Embryonic facial prominence (tissue), 1 donor: ENCODE data around the gene FLT3.
"Not testable (repeated sequence)": the region's sequence is repeated elsewhere in the genome, so short reads cannot be mapped to it uniquely, and the experiment has no call there.

Experiments
- DNase-seq: peaks from one replicate; pipeline ENCODE4 v3.0.0-alpha.2; 2016; ENCODE audit errors: extremely low spot score

Gene FLT3

DNA sequence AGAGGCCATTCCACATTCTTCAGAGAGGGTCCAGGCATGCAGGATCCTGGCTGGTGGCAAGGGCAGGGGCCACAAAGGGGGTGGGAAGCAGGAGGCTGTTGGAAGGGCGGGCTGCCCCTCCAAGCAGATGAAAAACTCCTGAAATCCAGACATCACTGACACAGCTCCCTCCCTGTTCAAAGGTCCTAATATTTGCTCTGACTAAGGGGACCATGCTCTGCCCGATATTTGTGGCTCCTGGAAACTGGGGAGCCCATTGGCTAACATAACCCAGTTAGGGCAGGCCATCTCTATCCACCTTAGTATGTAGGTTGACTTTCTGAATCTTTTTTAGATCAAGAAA, 127.9 kb downstream of the FLT3 start:
- DNase-seq, result no peak

DNA sequence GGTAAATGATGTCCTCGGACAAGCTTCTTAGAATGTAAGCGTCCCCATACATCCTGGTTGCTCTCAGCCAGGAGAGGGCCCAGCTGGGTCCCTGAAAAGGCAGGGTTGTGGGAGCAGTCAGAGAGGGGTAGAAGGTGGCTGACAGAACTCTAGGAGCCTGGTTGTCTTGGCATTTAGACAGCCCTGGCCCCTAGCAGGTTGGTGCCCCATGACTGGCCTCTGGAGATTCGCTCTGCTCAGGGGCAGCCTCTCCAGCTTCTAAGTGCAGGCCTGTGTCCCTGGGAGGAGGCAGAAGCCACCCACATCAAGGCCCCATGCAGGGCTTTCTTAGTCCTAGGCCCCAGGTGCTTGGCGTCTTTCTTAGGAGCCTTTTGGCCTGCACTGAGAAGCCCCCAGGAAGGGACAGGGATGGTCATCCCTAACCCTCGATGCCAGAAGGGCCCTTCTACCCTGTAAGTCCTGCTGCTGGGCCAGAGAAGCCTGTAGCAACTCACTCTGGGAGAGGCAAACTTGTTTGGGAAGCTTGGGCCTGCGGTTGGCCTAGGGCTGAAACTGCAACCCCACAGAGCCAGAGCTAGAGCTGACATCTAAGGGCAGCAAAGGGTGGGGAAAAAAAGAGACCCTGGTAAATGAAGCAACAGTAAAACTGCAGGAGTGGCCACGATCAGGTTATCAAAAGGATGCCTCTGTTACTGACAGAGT, 128.4 kb downstream of the FLT3 start:
- no peak for DNase-seq

DNA sequence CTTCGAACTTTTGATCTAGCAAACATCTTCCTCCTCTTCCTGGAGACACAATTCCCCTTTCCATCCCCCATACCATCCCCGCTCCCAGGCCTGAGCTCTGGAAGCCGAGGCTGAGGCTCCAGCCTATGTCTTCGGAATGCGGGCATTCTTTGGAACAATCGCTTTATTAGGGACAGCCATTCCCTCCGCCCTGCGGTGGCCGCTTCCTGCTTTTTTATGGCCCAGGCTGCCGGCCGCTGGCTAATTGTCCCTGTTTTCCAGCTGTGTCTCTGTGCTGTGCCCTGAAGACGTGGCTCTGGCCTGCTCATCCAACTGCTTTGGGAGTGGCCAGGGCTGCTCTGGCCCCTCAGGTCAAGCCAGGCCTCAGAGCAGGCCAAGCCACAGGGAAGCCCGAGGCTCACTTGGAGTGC, 129.1 kb downstream of the FLT3 start:
- DNase-seq, result no peak

DNA sequence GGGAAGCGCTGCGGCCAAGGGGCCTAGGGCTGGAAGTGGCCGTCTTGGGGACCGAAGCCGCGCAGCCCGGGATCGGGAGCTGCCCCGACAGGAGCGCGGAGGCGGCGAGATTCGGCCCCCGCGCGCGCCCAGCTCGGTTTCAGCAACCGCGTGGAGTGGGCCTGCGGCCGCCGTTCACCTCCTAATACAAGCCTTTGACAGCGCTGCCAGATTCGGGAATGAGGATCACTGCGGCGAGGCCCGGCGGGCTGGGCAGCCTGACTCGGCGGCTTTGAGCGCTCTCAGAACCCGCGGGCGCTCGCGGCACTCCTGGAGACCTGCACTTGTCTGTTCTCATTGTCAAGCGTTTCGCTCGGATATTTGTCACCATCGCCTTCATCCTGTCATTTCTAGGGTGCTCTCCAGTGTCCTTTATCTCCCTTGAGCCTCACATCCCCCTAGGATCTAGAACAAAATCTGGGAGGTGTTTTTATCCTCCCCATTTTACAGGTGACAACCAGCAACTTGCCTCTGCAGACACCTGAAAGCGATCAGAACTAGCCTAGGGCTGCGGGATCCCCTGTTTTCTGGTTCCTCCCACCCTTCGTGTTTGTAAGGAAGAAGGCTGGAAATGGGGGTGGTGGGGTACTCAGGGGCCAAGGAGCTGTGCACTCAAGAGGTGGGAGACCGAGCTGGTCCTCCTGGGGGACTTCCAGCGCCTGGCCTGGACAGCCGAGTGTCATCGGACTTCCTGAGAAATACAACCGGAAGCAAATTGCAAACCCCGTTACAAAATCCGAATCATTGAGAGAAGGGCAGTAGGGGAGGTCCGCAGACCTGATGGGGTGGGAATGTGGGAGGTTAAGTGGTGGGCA, 129.8 kb downstream of the FLT3 start:
- DNase-seq, result no peak

DNA sequence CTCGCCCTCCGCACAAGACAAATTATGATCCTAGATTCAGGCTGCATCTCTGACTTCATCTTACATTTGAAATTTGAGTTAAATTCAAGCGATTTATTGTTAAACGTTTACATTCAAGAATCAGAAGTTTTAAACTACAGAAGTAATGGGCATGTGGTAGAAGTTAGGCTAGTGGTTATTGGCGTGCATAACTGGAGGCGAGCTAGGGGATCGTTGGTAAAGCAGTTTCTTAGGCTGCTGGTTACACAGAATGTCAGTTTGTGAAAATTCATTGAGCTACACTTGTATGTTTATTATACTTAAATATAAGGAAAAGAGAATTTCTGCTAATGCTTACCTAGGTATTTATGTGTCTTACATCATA, 130.5 kb downstream of the FLT3 start:
- no peak for DNase-seq

DNA sequence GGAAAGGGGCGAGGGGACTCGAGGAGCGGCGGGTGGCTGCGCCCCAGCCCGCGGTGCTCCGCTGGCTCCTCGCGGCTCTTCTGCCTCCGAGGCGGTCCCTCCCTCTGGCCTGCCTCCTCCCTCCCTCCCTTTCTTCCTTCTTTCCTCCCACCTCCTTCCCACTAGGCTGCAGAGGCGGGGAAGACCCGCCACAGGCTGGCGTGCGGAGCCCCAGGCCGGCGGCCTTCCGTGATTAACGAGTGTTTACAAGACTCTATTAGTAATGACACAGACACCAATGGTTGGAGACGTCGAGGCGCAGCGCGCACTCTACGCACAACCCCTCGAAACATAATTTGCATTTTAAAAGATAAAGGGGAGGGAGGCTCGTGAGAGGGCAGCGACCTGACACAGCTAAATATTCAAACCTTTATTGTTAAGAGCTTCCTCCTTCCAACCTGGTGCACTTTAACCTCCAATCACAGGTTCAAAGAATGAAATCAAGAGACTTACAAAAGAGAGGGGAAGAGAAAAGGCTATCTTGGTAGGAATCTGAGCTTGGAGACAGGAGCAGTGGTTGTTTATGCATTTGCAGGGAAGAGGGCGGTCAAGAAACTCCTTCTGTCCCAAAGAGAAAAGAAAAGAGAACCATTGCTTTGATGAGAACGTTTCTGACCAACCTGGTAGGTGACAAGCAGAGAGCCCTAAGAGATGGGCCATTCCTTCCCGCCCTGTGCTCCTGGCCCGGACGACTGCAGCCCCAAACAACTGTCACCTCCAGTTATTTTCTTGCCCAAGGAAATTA, 131.1 kb downstream of the FLT3 start, which contains the start of gene CDX2:
CDX2 (minus strand) TSS at position 234 of the 784 bp plus-strand sequence. CDS start 309 bp downstream, outside the sequence.
- no peak for DNase-seq

DNA sequence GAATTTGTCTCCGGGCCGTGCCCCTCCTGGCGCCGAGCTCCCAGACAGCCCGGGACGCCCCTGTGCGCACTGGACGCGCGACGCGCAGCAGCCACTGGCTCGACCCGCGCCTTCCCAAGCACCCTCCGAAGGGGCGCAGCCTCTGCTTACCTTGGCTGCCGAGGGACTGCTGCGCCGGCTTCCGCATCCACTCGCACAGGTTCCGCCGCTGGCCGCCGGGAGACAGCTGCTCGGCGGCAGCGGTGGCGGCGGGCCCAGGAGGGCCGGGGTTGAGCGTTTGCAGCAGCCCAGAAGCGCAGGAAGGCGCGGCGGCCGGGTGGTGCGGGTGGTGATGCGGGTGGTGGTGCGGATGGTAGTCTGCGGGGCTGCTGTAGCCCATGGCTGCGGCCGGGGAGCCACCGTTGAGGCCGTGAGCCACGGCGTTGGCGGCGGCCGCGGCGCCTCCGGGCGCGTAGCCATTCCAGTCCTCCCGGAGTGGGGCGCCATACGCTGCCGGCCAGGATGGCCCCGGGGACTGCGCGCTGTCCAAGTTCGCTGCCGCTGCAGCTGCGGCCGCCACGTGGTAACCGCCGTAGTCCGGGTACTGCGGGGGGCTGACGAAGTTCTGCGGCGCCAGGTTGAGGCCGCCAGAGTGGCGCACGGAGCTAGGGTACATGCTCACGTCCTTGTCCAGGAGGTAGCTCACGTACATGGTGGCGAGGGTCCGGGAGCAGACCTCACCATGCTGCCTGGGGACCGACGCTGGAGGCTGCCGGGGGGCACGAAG, 131.9 kb downstream of the FLT3 start:
- no peak for DNase-seq

DNA sequence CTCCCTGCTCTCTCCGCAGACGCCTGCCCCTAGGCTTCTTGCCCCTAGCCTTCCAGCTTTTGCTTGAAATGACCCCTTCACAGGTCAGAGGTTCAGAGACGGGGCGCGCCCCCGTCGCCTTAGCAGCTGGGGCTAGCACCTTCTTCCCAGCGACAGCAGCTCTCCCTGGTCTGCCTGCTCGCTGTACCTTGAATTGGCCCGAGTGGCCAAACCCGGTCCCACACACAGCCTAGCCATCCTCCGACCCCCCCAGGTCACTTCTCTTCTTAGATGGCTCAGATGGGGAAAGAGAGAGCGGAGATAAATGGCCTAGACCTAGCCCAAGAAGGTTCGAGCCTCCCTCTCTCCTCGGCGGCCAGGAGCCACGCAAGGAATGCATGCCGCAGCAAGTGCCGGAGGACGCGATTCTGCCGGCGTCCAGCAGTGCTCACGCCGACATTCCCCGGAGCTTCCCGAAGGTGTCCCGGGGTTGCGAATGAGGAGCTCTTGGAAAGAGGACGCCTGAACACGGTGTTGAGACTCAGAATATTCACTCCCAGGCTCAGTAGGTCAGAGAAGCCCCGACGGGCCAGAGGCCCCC, 132.6 kb downstream of the FLT3 start:
- no peak for DNase-seq

DNA sequence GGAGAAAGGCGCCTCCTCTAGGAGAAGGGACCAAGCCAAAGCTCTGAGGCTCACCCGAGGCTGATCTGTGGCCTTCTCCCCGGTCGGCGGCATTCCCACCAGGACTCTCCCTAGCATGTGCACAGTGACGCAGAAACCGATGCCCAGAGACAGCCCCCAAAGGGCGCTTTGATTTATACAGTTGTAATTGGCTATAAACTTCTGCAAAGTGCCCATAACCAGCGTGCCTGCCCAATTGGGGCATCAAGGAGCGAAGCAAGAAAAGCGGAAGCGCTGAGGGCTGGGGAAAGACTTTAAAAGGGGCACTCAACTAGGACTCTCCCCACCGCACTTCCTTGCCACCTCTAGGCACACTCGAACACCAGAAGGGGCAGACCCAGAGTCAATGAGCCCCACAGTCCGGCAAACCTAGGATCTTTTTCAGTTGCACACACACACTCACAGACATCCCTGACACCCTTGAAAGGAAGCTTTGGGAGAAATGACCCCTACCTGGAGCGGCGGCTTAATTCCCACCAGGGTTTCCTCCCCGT, 133.1 kb downstream of the FLT3 start:
- no peak for DNase-seq

DNA sequence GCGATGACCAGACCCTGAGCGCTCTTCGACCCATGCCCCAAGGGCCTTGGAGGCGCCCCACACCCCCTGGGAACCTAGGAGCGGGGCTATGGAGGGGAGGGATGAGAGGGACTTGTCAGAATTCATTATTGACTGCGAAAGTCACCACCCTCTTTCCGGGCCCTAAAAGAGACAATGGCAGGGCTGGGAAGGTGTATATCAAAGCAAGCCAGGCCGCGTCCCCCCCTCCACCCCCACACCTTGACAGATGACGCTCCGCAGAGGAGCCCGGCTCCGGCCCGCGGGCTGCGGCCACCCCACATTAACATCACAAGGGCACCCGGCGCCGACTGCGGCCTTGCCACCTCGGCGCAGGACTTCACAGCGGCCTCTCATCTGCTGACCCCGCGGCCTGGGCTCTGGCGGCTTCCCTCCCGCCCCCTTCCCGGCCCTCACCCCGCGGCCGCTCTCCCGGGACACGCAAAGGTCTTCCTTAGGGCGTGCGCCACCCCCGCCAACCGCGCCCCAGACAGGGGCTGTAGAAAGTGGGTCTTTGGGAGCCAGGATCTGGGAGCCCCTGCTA, 133.7 kb downstream of the FLT3 start:
- no peak for DNase-seq

DNA sequence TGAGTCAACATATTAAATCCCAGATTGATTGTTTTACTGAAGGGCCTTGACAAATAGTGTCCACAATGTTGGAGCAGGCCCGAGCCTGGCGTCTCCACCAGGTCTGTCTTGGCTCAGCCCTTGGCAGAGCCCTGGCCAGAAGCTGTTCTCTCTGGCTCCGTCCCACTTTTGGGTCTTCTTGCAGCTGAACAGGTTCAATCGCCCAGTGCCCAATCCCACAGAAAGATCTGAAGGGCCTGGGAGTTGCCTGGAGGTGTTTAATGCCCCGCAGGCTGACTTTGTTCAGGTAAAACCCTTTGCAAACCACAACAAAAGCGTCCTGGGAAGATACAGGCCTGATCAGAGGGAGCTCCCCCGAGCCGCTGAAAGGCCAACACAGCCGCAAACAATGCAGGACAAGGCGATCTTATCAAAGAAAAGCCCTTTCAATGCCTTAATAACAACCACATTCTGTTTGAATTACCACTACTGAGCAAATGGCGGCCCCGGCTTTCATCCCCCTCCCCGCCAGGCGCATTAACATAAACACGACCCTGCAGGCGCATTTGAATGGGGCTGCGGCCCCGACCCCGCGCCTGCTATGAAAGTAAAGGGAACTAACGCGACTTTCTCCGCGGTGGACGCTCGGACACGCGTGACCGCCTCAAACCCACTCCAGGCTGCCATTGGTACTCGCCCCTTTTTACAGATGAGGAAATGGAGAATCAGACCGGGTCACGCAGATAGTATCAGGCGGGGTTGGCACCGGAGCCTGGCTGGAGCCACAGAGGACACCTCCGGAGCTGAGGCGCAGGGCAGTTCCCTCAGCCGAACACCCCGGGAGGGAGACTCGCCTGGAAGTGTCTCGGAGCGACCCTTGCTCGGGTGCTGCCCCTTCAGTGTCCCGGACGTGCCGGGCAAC, 134.4 kb downstream of the FLT3 start:
- no peak for DNase-seq

DNA sequence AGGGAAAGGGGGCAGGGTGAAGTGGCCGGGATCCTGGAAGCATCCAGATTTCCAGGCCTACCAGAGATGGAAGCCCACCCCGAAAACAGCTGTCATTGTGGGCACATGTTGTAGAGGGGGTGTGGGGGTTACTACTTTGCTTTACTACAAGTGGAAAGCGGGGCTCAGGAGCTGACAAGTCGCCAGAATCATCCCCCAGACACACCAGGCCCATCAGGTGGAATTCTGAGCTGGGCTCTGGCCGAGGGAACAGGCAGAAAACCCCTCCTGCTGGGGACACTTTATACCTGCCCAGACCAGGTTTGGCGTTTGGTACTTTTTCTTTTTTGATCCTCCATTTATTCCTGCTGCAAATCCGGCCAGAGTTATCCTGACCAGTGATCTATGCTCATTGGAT, 135.0 kb downstream of the FLT3 start:
- no peak for DNase-seq

DNA sequence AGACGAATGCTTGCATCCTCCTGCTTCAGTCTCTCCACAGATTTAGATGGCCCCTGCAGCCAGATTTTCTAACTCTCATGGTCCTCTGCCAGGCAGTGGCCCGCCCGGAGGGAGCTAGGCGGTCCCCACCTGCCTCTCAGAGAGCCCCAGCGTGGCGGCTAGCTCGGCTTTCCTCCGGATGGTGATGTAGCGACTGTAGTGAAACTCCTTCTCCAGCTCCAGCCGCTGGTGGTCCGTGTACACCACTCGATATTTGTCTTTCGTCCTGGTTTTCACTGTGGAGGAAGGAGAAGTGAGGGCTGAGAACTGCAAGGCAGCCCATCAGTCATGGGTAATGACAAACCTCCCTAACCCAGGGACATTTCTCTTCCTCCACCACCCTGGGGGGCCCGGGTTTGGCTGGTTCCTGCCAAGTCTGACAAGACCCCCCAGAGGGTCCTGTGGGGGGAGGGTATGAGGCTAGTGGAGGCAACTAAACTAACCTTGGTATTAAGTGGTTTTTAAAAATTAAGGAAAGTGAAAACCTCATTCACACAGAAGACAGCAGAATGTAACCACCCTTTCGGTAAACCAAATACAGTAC, 135.5 kb downstream of the FLT3 start:
- DNase-seq, result no peak

DNA sequence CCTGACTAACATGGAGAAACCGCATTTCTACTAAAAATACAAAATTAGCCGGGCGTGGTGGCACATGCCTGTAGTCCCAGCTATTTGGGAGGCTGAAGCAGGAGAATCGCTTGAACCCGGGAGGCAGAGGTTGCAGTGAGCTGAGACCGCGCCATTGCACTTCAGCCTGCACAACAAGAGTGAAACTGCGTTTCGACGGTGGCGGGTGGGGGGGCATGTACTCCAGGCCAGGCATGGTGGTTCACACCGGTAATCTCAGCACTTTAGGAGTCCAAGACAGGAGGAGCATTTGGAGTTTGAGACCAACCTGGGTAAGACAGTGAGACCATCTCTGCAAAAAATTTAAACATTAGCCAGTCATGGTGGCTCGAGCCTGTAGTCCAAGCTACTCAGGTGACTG, 136.2 kb downstream of the FLT3 start:
- DNase-seq, result not testable (repeated sequence)

DNA sequence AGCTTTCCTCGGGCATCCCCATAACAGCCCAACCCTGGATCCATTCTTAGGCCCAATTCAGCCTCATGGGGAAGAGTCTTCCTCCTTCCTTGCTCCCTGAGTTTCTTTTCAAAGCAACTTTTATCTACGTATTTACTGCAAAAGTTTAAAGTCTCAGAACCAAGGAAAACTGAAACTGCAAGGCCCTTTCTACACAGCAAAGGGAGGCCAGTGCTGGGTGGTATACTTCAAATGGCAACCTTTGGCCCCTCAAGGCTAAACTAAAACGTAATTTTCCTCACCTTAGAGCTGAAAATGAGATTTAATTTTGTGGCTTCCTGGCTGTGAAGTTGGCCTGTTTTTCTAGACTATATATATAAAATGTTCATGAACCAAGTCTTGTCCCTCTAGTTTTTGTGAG, 136.9 kb downstream of the FLT3 start:
- no peak for DNase-seq

DNA sequence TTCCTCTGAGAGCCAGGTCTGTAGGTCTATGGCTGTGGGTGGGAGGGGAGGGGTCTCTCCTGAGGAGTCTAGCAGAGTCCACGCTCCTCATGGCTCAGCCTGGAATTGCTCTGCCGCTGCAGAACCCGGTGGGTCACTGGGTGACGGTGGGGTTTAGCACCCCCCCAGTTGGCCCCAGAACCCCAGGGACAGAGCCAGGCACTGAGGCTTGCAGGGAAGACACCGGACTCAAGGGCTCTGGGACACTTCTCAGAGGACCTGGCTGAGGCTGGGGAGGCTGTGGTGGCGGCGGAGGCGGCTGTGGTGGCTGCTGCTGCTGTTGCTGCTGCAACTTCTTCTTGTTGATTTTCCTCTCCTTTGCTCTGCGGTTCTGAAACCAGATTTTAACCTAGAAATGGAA, 137.4 kb downstream of the FLT3 start:
- no peak for DNase-seq

DNA sequence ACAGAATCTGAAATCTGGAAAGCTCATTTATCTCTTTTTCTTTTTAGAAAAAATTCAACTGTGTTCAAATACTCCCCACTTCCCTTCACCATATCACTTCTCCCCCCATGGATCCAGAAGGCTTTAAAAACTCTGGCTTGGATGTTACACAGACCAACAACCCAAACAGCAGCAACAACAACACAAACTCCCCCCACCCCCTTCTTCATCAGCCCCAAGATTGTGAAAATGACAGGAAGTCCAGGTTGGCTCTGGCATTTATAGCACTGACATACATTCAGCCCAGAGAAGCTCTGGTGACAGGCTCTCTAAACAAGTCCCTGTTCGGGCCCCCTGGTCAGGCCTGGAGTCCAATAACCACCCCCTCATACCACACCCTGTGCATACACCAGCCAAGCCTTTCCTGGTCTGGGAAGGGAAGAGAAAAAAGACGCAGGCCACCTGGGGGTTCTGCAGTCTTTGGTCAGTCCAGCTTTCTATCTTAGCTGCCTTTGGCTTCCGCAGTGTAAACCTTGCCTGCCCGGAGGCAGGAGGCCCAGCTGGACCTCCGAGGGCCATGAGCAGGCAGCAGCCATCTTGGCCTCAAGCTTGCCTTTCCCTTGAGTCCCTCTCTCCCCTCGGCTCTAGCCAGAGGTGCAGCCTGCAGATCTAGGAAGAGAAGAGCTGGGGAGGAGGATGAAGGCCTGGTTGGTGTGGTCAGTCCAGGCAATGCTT, 138.1 kb downstream of the FLT3 start:
- DNase-seq, result no peak

DNA sequence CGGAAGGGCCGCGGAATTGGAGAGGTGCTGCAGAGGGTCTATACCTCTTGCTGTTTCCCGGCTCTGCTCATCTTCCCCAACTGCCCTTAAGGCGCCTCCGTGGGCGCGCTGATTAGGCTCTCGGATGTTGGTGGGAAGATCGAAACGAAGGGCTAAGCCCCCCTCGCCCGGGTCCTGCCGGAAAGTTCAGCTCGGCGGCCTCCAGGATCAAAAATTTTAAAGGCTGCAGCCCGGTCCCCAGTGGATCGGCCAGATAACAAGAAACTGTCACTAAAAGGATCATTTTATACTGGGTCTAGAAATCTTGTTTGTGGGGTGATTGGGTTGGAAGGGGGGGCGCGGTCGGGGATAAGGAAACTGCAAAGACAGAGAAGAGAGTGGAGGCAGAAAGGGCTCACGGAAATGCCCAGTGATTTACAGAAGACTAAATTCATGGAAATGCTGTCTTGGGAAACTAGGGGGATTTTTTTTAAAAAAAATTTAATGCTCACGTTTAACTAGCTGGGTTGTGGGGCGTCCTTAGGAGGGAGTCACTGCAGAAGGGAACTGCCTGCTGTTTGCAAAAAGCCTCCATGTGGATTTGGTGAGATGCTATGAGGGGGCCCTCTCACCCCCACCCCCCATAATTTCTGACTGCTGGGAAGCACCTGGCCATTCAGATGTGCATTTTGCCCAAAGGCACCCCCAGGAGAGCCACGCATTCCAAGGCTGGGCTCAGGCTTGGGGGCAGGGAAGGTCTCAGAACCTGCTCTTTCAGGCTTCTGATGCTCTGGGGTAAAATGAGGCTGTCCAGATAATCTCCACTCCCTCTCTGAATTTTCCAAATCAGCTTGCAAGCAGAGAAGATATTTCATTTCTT, 138.9 kb downstream of the FLT3 start:
- DNase-seq, result no peak
